ENCODE data around the gene TEDC2. TPM values are rescaled to one million over a fixed set of nuclear protein-coding genes. Genes with fewer than 3 reads are reported as not detected.
A peak's percentile ranks its signal among the peaks of the same experiment; 100 is the strongest.

The TEDC2 gene
- total and polyA plus RNA-seq, 9 of the 15 experiments (the other 6 are each of a cell fraction or from before 2014, with no cell fraction given): 0.75 to 57.0 (median 17.6) TPM

- no peak for DNase-seq (ENCODE audit: extremely low read depth in 1 of 4, low spot score in 3 of 4)
- ChIA-PET CTCF (ENCODE audit: low intra/inter-chr PET ratio) (no interaction called here), POLR2A (interaction anchor here (0.8 to 1.6 kb wide), 3 partner anchors 8 to 12 kb away, joined by 3 to 5 read pairs (median 3); partner anchors contain the start of gene TEDC2)
Measured at GRCh38 chr16:2447920-2448583, 11.9 kb upstream of the TEDC2 start.

More at GRCh38 chr16:2447920-2448583, 11.9 kb upstream of the TEDC2 start:
- Histone ChIP-seq H3K79me2 (ENCODE audit: control insufficient read depth, insufficient read depth, low read length) (no peaks in the 10 kb centered on the region), H3K9ac (ENCODE audit: insufficient read depth in 1 of 2, low read depth in 2 of 2, low read length in 2 of 2) (no peak overlapping the region), H3K9me1 (ENCODE audit: control insufficient read depth, insufficient read depth, low read length) (no peaks in the 10 kb centered on the region), H3K27ac (ENCODE audit: extremely low read depth, low read depth, low read length) (no peak overlapping the region), H3K27me3 (ENCODE audit: control insufficient read depth in 2 of 2, insufficient read depth in 2 of 2, low read length in 2 of 2) (no peaks in the 10 kb centered on the region; a peak in 1 of 5 replicates), H3K9me3 (replicated peaks; ENCODE audit: control insufficient read depth, insufficient read depth, low read depth, low read length) (no peaks in the 10 kb centered on the region), H3K4me1 (replicated peaks in 1 of 2; ENCODE audit: control insufficient read depth in 2 of 2, insufficient read depth in 2 of 2, low read length in 2 of 2) (peaks cover 0 to 12% of the 10 kb centered on the region in 2 experiments; a peak in 2 of 5 replicates), H2AFZ (ENCODE audit: low read depth, low read length) (no peak overlapping the region), H3K36me3 (ENCODE audit: control insufficient read depth, insufficient read depth, low read length) (peaks cover 87% of the 10 kb centered on the region; the same call in 2 of the 3 replicates), H3K4me3 (no peak overlapping the region), H4K20me1 (replicated peaks; ENCODE audit: control insufficient read depth, insufficient read depth, low read length) (no peaks in the 10 kb centered on the region), H3K4me2 (ENCODE audit: insufficient read depth, low read length) (no peak overlapping the region)
- FAIRE-seq: no peak
- no peak for ATAC-seq
- BruUV-seq (replicated peaks): no TSS peak
- TF ChIP-seq USF2 (CRISPR knock-in tag; IDR thresholded peaks at IDR 0.05) (0 out of 2 replicates have a peak, but pooled peaks have one; percentile 18), RBFOX2 (IDR thresholded peaks at IDR 0.05; ENCODE audit: low read depth, low read length) (peak; percentile 43), ELK1 (CRISPR knock-in tag; IDR thresholded peaks at IDR 0.05) (no peak), RAD51 (IDR thresholded peaks at IDR 0.05; ENCODE audit: borderline replicate concordance, low read depth) (peak; percentile 63; the same call in 1 of the 2 replicates), TFE3 (CRISPR knock-in tag; IDR thresholded peaks at IDR 0.05) (peak; percentile 52), USF1 (CRISPR knock-in tag; IDR thresholded peaks at IDR 0.05) (peak; percentile 47), POLR2G (IDR thresholded peaks at IDR 0.05; ENCODE audit: low read depth, low read length) (peak; percentile 50; the same call in 1 of the 2 replicates), NFIC (IDR thresholded peaks at IDR 0.05) (peak; percentile 69), NONO (IDR thresholded peaks at IDR 0.05; ENCODE audit: low read depth in 2 of 2, low read length in 1 of 2) (no peak), NFATC3 (IDR thresholded peaks at IDR 0.05) (no peak), TOE1 (IDR thresholded peaks at IDR 0.05; ENCODE audit: borderline replicate concordance) (0 out of 2 replicates have a peak, but pooled peaks have one; percentile 17), TOE1 (CRISPR knock-in tag; IDR thresholded peaks at IDR 0.05; ENCODE audit: borderline replicate concordance, low read depth) (no peak)
- in situ Hi-C loops (cut with MboI) (no loop called here), intact Hi-C loops (cut with micrococcal nuclease) (no loop called here)
- 86% methylated on average over 11 of the region's 11 CpGs for WGBS (ENCODE audit: insufficient coverage, low coverage, missing lambda C conversion rate)

Measured in K562 (cell line).